Tibial nerve (tissue), 4 donors: ENCODE data around the gene RETREG3.

Experiments
- CTCF ChIP-seq, 5 experiments: fragments of 200-600 bp in 3 of 5; fragments of 450-650 bp in 2 of 5; sonication (generic) in 3 of 5; IDR thresholded peaks; one replicate each; pipeline ENCODE4 v1.5.1; 2016 to 2019; ENCODE audit warnings: antibody characterized with exemption in 5 of 5, mild to moderate bottlenecking in 3 of 5, moderate library complexity in 2 of 5
- EP300 ChIP-seq, 2 donors: sonication (generic); formaldehyde crosslinking; IDR thresholded peaks; one replicate each; pipeline ENCODE4 v1.6.1; 2017; ENCODE audit warnings: antibody characterized with exemption in 2 of 2, mild to moderate bottlenecking in 1 of 2

DNA sequence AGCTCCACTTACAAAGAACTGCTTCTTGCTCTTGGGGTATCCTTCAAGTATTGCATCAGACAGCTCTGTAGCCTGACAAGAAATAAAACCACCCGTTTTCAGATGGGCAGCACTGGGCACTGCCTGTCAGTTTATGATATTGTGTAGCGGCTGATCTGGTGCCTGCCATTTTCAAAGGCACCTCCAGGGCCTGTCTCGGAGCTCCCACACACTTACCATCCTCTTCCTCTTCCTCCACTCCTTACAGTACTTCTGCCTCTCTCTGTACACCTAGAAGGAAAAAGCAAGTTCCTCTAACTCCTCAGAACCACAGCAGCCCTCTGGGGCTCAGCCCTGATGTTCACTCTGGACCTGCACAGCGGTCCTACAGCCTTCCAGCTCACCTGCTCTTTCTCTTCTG is 36.1 kb downstream of the RETREG3 start:
- TF ChIP-seq CTCF (IDR thresholded peaks at IDR 0.05) = no peak
- TF ChIP-seq EP300 (IDR thresholded peaks at IDR 0.05) = no peak
